Left hindlimb (tissue), 1 donor: ENCODE results near the gene KARS1.

ENCODE experiments used
- DNase-seq: peaks from one replicate; pipeline ENCODE4 v3.0.0-alpha.2; 2018

The KARS1 gene

DNA sequence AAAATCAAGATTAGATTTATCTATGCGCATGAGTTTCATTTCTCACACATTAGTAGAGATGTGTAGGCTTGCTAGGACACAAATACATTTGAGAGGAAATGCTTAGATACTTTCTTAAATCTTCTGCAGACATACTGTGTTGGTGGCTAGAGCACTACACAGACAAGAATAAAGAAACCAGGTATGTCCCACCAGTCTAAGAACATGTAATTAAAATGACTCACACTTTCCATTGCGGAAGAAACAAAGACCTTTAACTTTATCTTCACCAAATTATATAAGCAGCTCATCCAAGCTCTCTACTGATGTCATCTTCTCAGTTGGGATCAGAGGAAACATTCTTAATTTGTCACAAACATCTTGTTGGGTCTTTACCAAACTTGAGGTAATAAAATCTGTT lies 68.7 kb downstream of the KARS1 start:
- no peak for DNase-seq

DNA sequence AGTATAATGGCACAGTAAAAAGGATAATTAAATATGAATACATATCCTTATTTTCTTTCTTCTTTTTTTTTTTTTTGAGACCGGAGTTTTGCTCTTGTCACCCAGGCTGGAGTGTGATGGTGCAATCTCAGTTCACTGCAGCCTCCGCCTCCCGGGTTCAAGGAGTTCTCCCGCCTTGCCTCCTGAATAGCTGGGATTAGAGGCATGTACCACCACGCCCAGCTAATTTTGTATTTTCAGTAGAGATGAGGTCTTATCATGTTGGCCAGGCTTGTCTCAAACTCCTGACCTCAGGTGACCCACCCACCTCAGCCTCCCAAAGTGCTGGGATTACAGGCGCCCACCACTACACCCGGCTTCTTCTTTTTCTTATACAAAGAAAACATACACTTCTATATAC lies 69.3 kb downstream of the KARS1 start:
- no peak for DNase-seq
